NCI-H2081 treated with DMSO at 0.1 percent for 48 hours (cell line): ENCODE results near the gene FIBP.
A peak's percentile ranks its signal among the peaks of the same experiment; 100 is the strongest.

Experiments used
- DNase-seq: peaks from one replicate; lab custom pipeline; 2025; lab: John Stamatoyannopoulos, UW

The FIBP gene

GRCh38 chr11:65890324-65891218 is 2.3 kb upstream of the FIBP start, which contains the start of gene CCDC85B:
Gene CCDC85B (plus strand): TSS chr11:65890673. CDS start chr11:65890784, 111 bp downstream.
- DNase-seq, result peak; percentile 81

GRCh38 chr11:65887723-65888162 is 528 bp downstream of the FIBP start:
- DNase-seq, result no peak

DNA sequence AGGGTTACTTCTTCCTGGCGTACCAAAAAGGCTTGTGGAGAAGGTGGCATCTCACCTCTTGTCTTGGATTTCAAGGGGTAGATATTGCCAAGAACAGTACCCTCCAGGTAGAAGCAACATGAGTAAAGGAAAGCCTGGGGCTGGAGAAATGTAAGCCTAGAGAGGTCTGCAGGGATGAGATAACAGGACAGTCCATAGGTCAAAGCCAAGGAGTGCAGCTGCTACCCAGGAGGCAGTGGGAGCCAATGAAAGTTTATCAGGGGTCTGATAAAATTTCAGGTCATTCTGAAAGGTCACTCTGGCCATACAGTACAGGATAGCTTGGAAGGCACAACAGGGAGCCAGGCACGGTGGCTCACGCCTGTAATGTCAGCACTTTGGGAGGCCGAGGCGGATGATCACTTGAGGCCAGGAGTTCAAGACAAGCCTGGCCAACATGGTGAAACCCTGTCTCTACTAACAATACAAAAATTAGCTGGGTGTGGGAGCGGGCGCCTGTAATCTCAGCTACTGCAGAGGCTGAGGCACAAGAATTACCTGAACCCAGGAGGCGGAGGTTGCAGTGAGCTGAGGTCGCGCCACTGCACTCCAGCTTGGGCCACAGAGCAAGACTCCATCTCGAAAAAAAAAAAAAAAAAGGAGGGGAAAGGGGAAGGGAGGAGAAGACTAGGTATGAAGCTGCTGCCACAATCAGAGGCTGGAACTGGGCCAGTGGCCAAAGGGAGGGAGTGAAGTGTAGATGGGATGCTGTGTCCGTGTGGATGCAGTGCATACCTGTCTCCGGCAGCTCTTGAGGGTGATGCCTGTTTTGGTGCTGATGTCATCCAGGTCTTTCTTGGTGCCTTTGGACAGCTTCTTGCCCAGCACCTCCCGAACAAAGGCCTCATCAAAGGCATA is 1.2 kb downstream of the FIBP start:
- DNase-seq, result no peak

DNA sequence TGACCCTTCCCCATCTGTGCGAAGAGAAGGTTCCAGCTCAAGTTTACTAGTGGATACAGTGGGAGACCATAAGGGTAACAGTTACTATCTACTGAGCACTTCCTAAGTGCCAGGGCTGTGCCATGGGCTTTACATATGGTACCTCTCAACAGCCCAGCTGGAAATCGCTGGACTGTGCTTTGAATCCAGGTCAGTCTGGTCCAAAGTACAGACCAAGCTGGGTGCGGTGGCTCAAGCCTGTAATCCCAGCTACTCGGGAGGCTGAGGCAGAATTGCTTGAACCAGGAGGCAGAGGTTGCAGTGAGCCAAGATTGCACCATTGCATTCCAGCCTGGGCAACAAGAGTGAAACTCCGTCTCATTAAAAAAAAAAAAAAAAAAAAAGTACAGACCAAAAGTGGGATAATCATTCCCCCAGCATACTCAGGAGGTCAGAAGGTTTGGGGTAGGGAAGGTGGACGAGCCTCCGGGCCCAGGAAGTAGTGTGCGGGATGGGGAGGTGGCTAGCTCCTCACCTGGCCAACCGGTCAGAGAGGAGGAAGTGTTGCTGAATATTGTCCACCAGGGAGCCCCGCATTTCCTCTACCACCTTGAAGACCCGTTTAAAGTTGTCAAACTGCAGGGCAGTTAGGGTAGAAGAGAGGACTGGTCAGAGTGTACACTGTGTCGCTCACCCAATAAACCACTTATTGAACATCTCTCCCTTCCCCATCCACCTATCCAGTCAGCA is 2.3 kb downstream of the FIBP start:
- no peak for DNase-seq

- DNase-seq, result no peak
Observed at GRCh38 chr11:65885231-65885630, 3.0 kb downstream of the FIBP start.

GRCh38 chr11:65884716-65885092 is 3.6 kb downstream of the FIBP start:
- no peak for DNase-seq

GRCh38 chr11:65883786-65884715 is 4.2 kb downstream of the FIBP start:
- DNase-seq, result no peak

DNA sequence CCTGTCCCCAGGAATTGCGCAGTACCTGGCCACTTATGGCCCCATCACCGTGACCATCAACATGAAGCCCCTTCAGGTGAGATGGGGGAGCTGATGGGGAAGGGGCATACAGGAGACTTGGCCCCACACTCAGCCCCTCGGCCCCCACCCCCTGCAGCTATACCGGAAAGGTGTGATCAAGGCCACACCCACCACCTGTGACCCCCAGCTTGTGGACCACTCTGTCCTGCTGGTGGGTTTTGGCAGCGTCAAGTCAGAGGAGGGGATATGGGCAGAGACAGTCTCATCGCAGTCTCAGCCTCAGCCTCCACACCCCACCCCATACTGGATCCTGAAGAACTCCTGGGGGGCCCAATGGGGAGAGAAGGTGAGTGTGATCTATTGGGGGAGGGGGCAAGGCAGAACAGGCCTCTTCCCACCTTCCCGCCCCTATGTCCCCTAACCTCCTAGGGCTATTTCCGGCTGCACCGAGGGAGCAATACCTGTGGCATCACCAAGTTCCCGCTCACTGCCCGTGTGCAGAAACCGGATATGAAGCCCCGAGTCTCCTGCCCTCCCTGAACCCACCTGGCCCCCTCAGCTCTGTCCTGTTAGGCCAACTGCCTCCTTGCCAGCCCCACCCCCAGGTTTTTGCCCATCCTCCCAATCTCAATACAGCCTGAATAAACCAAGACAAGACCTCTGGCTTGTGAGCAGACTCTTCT is 5.1 kb downstream of the FIBP start:
- no peak for DNase-seq

DNA sequence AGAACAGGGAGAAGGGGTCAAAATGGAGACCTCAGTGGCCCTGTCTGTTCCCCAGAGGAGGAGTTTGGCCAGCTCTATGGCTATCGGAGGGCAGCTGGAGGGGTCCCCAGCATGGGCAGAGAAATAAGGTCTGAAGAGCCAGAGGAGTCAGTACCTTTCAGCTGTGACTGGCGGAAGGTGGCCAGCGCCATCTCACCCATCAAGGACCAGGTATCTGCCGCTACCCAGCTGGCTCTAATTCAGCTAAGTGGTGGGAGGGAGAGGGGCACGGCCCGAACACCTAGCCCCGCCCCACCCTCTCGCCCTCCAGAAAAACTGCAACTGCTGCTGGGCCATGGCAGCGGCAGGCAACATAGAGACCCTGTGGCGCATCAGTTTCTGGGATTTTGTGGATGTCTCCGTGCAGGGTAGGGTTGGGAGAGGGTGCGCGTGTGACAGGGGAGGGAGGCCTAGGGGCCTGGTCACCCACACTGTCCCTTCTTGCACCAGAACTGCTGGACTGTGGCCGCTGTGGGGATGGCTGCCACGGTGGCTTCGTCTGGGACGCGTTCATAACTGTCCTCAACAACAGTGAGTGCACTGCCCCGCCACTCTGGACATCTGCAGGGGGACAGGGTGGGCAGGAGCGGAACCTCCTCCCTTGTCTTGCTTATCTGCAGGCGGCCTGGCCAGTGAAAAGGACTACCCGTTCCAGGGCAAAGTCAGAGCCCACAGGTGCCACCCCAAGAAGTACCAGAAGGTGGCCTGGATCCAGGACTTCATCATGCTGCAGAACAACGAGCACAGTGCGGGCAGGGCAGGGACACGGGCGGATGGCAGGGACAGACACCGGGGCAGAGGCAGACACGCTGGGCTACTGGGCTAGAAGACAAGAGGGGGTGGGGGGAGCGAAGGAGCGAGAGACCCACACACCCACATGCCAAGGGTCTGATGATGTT is 5.9 kb downstream of the FIBP start:
- DNase-seq, result no peak

DNA sequence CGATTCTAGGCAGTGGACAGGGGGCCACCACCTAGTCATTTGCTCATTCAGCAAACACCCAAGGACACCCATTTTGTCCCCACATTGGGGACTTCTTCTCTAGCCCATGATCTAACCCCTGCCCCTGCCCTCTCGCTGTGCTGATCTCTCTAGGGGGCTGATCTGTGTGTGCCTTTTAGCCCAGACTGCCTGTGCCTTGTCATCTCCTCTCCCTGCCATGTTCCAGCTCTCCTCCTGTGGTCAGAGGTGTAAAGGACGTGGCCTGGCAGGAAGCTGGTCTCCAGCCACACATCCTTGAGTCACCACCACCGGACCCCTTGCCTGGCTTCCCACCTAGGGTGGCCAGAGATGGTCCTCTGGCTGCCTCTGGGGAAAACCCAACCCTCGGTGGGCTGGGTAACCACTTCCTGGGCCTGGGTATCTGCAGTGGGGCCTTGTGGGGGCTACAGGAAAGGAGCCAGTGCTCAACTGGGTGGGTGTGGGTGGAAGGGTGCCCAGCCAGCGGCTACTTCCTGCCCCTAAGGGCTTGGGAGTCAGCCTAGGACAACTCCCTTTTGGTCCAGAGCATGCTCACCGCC is 7.3 kb downstream of the FIBP start:
- DNase-seq, result no peak

- no peak for DNase-seq
Observed at GRCh38 chr11:65880027-65880426, 8.2 kb downstream of the FIBP start.

- no peak for DNase-seq
Observed at GRCh38 chr11:65879617-65880016, 8.7 kb downstream of the FIBP start, which contains the start of gene CTSW. Gene CTSW (plus strand): TSS chr11:65879837. CDS start chr11:65879855, 18 bp downstream.

- peak; percentile 31 for DNase-seq
Observed at GRCh38 chr11:65873318-65874156, 14.7 kb downstream of the FIBP start.

- DNase-seq, result no peak
Observed at GRCh38 chr11:65872586-65873317, 15.5 kb downstream of the FIBP start, which contains the start of gene EFEMP2. Gene EFEMP2 (minus strand): TSS chr11:65872800. CDS start chr11:65872354, 446 bp downstream.

- DNase-seq, result no peak
Observed at GRCh38 chr11:65871811-65872548, 16.3 kb downstream of the FIBP start.
